Activated CD4-positive, alpha-beta T cell treated with anti-CD3 and anti-CD28 coated beads, Interleukin-2, amount 50 U/mL, for 1 hour (primary cell): ENCODE data around the gene SIRT7.

Experiments used
- DNase-seq: peaks from one replicate; pipeline ENCODE4 v3.0.0-alpha.2; 2020

The SIRT7 gene

GRCh38 chr17:81931557-81932332 is 13.8 kb upstream of the SIRT7 start:
- DNase-seq, result no peak

- DNase-seq, result no peak
These were observed 13.2 kb upstream of the SIRT7 start for GRCh38 chr17:81931189-81931556.

DNA sequence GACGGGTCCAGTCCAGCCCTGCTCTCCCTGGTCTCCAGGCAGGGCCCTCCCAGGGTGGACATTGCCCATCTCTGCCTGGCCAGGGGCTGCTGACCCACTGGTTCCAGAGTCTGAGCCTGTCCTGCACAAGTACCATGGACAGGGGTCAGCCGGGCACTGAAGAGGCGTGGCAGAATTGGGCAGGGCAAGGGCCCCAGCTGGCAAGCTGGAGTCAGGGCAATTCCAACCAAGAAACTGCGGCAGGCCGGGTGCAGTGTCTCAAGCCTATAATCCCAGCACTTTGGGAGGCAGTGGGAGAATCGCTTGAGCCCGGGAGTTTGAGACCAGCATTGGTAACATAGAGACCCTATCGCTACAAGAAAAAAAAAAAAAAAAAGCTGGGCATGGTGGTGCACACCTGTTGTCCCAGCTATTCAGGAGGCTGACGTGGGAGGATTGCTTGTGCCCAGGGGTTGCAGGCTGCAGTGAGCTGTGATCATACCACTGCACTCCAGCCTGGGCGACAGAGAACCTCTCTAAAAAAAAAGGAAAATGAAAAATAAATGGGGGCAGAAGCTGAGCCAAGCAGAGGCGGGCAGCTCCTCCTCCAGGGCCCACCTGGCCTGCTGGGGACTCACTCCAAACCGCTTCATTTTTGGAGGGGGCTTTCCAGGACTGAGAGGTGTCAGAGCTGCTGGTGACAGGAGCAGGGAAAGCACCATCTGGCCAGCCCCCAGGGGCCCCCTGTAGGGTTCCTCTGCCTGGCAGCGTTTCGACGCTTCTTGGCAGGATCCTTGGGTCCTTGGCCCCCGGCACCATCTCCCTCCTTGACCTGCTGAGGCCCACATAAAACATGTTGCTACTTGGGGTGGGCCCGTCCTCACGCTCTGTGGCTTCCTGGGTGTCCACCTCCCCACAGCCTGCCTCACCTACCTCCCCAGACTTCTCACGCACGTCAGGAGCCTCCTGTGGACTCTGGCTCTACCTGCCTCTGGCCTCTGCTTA is 12.5 kb upstream of the SIRT7 start:
- DNase-seq, result no peak

GRCh38 chr17:81929253-81930141 is 11.5 kb upstream of the SIRT7 start:
- DNase-seq, result no peak

DNA sequence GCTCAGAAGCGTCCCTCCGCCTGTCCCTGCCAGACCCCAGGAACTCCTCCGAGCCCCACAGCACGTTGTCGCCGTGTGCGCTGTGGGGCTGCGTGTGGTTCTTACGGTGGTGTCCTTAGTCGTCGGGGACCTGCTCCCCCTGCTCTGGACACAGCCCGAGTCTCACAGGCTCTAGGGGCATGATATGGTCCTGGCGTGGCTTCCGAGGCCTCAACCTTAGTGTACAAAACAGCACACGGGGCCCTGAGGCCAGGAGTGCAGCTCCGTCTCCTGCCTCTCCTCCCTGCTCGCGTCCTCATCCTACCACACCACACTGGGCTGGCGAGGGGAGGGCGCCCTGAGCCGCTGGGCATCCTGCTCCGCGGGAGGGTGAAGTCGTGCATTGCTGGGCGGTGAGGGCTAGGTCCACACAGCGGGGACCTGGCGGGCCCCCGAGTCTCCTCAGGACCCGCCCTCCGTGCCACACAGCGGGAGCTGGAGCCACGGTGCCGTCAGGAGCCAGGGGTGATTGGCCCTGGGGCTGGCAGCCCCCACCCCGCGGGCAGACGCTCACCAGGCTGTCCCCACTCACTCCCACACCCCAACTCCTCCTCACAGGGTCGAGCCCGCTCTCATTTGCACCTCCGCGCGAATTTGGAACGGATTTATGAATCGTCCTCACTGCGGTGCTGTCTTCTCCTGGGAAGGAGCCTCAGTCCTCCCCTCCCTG is 10.7 kb upstream of the SIRT7 start:
- DNase-seq, result no peak

DNA sequence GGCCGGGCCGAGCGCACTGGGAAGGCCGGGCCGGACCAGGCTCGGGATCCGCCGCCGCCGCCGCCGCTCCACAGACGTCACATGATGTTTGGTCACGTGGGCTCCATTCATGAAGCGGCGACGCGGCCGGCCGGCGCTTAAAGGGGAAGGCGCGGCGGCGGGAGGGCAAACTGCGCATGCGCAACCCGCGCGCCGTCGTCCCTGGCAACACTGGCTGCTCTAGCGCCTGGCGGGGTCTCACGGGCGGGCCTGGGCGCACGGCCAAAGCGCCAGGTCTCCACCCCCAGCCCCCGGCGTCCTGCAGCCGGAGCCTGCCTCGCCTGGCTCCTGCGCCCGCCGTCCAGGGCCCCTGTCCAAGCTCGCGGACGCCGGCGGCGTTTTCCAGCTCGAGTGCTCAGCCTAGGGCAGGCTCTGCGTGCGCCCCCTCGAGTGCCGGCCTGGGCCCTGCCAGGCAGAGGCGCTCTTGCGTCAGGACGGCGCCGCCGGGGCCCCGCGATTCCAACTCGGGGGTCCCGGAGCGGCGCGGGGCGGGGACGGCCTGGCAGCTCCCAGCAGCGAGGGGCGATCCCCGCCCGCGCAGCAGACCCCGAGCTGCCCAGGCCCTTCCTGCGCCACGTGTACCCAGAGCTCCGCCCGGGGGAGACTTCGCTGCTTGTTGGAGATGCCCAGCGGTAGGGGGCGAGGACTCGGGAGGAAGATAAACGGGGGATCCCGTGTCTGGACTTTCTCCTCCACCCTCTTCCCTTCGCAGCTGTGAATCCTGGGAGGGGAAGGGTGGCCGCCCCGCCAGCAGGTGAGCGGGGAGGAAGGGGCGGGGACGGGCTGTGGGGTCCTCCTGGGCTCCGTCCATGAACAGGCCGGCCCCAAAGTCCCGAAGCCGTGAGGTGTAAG is 9.9 kb upstream of the SIRT7 start, which contains the start of gene MAFG:
MAFG (minus strand) TSS at position 83 of the 891 bp plus-strand sequence. CDS start 4,550 bp downstream, outside the sequence.
- DNase-seq, result peak; percentile 86

DNA sequence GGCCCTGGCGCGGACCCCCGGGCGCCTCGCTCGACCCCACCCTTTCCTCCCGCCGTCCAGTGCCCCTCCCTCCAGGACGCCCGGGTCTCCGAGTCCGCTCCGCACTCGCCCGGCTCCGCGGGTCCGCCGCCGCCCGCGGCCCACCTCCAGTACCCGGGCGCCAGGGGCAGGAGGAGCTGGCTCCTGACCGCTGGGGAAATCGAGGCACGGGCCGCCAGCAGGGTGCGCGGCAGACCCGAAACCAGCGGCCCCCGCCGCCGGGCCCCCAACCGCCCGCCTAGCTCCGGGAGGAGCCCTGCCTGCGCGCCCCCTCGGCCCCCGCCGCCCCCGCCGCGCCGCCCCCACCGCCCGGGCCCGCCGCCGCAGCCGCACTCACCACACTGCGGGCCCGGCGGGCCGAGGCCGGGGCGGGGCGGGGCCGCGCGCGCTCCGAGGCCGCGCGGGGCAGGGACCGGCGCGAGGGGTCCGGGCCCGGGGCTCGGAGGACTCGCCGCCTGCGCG is 9.2 kb upstream of the SIRT7 start:
- no peak for DNase-seq

DNA sequence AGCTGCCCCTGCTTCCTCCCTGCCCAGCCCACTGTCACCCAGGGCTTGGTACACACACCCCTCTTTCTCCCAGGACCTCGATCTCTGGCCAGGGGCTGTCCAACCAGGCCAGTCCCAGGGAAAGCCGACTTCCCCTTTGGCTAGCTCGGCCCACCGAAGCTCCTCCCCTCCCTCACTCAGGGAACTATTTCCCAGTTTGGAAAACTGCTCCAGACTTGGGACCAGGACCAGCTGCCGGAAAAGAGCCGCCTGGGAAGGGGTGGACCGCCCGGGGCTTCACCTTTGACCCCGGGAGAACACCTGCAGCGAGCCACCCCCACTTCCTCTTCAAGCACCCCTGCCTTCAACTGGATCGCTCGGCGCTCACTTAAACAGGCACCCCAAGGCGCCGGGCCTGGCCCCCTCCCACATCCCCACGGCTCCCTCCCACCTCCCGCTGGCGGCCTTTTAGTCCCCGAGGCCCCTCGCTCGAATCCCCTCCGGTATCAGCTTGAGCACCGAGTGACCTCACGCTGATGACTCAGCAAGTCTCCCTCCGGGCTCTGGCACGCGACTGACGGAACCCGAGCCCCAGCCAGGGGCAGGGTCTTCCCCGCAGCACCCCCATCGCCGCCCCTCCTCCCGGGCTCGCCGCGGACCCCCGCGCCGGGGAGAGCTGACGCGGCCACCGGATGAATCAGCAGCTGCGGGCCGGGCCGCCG is 8.6 kb upstream of the SIRT7 start:
- DNase-seq, result peak; percentile 45

GRCh38 chr17:81925860-81926450 is 8.0 kb upstream of the SIRT7 start:
- DNase-seq, result no peak

DNA sequence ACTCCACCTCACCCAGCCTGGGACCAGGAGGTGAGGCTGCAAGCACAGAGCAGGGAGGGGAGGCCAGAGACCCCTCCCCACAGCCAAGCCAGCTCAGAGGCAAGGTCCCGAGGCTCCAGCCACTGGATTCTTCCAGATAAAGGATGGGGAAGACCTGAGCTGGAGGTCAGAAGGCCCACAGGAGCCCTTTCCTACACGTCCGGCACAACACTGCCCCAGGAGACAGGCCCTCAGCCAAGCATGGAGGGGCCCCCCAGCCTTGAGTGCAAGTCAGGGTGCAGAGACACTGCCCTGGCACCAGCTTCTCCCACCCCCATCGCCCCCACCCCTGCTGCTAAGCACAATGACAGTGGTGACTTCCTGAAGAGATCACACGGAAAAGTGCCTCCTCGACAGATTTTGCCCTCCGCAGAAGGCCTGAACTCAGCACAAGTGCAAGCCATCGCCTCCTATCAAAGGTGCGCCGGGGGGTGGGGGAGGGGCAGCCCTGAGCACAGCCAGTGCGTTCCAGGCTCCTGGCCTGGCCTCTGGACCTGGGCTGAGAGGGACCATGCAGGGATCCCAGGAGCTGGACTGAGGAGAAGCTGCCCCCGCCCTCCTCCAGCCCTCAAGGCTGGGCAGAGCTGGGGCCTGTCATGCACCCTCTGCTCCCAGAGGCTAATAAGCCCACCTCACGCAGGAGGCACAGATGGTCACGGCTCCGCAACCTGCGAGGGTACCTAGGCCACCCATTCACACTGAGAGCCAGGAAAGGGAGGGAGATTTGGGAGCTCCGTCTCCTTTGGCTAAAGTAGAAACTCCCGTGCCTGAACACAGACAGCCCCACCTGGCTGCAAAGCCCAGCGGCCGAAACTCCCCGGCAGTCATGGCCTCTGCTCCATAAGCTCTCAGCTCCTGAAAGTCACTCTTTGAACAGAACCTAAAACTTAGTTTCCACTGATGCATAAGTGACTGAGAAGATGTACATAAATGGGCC is 6.9 kb upstream of the SIRT7 start:
- no peak for DNase-seq

DNA sequence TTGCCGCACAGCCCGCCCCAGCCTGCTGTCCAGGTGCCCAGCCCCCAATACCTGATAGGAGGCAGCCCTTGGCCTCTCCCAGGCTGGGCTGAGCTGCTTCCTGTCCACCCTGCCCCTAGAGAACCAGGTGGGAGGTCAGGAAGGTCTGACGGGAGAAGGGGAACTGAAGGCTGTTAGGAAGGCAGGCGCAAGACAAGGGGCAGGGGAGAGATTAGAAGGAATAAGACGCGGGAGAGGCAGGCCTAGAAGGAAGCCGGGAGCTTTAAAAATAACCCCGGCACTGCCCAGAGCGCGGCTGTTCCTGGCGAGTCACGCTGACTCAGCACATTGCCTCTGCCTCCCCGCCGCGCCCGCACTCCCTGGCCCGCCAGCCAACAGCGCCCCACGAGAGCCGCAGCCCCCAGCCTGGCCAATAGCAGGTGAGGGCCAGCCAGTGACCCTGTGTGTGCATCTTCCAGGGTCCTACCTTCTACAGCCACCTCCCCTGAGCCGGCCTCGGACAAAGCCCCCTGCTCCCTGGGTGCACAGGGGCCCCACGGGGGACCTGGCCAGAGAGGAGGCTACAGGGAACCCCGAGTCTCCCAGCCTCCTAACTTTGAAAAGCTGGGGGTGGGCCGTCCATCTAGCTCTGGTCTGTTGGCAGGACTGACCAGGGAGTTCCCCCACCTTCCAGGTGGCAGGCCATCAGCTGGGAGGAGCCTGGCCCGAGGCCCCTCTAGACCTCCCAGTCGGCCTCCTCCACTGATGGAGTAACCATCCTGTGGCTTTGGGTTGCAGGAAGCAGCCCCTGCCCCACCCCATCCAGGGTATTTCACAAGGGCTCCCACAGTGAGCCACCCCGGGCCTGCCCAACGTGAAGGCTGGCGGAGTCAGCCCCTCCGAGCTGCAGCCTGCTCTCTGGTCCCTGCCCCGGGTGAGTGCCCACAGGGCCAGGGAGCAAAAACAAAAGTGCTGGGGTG is 5.6 kb upstream of the SIRT7 start:
- DNase-seq, result no peak

- DNase-seq, result no peak
These were observed 4.8 kb upstream of the SIRT7 start for GRCh38 chr17:81922566-81923301.

DNA sequence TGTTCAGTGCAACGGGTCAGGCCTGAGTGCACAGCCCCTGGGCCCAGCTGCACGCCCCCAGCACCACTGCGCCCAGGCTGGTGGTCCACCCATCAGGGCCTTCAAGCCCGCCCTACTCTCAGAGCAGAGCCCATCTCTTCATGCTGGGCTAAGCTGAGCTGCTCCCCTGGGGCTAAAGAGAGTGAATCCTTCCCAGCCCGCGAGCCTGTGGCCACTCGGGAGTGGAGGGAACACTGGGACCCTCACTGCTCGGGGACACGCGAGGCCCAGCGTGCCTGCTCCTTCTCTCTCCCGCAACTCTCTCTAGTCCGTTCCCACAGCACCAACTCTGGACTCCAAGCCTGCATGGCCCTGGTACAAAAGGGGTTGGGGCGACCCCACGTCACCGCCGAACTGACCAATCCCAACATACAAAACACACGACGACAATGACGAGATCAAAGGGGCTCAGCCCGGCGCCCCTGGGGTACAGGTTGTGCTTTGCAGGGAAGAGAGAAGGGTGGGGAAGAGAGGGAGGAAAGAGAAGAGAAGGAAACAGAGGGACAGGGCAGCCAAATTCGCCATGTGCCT is 4.1 kb upstream of the SIRT7 start:
- DNase-seq, result no peak

GRCh38 chr17:81921537-81921862 is 3.5 kb upstream of the SIRT7 start:
- no peak for DNase-seq

DNA sequence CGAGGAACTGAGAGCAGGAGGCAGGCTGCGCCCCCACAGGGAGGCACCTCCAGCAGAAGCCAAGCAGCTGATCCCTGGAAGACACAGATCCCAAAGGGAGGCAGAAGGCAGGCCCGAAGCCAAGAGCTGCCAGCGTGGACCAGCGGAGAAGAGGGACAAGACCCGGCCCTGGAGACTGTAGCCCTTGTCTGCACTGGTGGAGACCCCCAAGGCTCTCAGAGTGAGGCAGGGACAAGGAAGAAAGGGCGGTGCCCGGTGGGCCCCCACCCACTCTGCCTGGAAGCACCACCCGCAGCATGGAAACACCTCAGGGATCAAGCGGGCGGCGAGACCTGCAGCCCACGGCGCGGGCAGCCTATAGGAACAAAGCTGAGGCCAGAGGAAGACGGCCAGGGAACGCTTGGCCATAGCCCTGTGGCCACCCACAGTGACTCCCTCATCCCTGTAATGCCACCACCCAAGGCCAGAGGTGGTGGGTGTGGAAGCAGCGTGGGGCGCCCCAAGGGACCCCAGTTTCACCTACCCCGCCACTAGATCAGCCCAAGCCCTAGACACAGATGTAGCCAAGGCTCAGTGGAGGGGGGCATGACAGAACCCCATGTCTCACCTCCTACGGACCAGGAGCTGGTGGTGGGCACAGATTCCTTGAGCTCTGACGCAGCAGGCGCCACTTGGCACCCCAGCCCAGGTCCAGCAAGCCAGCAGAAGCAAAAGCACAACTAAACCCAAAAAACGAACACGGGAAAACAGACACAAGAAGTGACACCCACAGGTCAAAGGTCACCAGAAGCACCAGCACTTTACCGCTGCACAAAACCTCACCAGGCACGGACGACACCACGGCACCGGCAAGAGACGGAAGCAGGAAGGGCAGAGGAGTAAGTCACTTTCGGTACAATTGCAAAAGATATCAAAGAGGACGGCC is 2.9 kb upstream of the SIRT7 start:
- DNase-seq, result no peak
